Effector memory CD4-positive, alpha-beta T cell (primary cell): ENCODE data around the gene CFAP299.
"Not testable (repeated sequence)": the region's sequence is repeated elsewhere in the genome, so short reads cannot be mapped to it uniquely, and the experiment has no call there.

ENCODE experiments used
- DNase-seq, 3 donors: peaks; one replicate each; pipeline ENCODE4 v3.0.0-alpha.2; 2020
- H3K27ac ChIP-seq: 2 replicates; pipeline ENCODE4 v1.7.0; 2013; ENCODE audit warnings: mild to moderate bottlenecking, low read length, moderate library complexity; ENCODE audit not compliant: insufficient read depth, poor library complexity, severe bottlenecking
- H3K27me3 ChIP-seq: replicated peaks from 2 replicates; pipeline ENCODE4 v1.7.0; 2013; ENCODE audit warnings: mild to moderate bottlenecking, low read length; ENCODE audit not compliant: insufficient read depth, control insufficient read depth, poor library complexity, severe bottlenecking
- H3K36me3 ChIP-seq: 2 replicates; pipeline ENCODE4 v1.7.0; 2013; ENCODE audit warnings: mild to moderate bottlenecking, low read length, moderate library complexity; ENCODE audit not compliant: control insufficient read depth, insufficient read depth
- H3K4me1 ChIP-seq: 2 replicates; pipeline ENCODE4 v1.7.0; 2013; ENCODE audit warnings: low read length, mild to moderate bottlenecking; ENCODE audit not compliant: control insufficient read depth, insufficient read depth, poor library complexity, severe bottlenecking
- H3K4me3 ChIP-seq: 2 replicates; pipeline ENCODE4 v1.7.0; 2013; ENCODE audit warnings: low read length, low read depth, mild to moderate bottlenecking; ENCODE audit not compliant: insufficient read depth, poor library complexity, severe bottlenecking
- H3K9me3 ChIP-seq: 2 replicates; pipeline ENCODE4 v1.7.0; 2013; ENCODE audit warnings: mild to moderate bottlenecking, low read length, moderate library complexity; ENCODE audit not compliant: control insufficient read depth

Gene CFAP299

GRCh38 chr4:80307183-80307735, 28.3 kb upstream of the CFAP299 start:
- H3K27me3 ChIP-seq, result peaks cover 2% of the 10 kb centered on the region
- H3K9me3 ChIP-seq, result no peaks in the 10 kb centered on the region
- no peaks in the 10 kb centered on the region for H3K36me3 ChIP-seq
- DNase-seq, result no peak
- H3K4me1 ChIP-seq, result no peaks in the 10 kb centered on the region
- no peak overlapping the region for H3K27ac ChIP-seq
- no peak overlapping the region for H3K4me3 ChIP-seq

GRCh38 chr4:80307774-80308465, 27.6 kb upstream of the CFAP299 start:
- DNase-seq, result no peak
- no peak overlapping the region for H3K27ac ChIP-seq
- no peaks in the 10 kb centered on the region for H3K9me3 ChIP-seq
- no peaks in the 10 kb centered on the region for H3K36me3 ChIP-seq
- H3K27me3 ChIP-seq, result peaks cover 2% of the 10 kb centered on the region
- no peak overlapping the region for H3K4me3 ChIP-seq
- H3K4me1 ChIP-seq, result no peaks in the 10 kb centered on the region

DNA sequence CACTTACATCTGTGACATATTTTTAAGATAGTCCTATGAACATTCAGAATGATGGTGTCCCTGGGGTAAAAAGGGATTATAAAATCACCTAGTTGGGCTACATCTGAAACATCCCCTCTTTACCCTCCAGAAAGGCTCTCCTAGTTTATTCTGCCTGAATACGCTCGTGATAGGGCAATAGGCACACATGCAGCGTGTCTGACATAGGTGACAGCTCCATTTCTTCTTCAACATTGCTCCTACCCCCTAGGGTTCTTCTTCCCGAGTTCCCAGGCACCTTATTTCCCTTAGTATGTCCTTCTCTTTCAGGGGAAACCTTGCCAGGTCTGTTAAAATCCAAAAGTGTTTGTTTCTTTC, 27.1 kb upstream of the CFAP299 start:
- Histone ChIP-seq H3K36me3 (no peaks in the 10 kb centered on the region), H3K27ac (no peak overlapping the region), H3K9me3 (no peaks in the 10 kb centered on the region), H3K4me1 (no peaks in the 10 kb centered on the region), H3K27me3 (peaks cover 2% of the 10 kb centered on the region), H3K4me3 (no peak overlapping the region)
- no peak for DNase-seq

DNA sequence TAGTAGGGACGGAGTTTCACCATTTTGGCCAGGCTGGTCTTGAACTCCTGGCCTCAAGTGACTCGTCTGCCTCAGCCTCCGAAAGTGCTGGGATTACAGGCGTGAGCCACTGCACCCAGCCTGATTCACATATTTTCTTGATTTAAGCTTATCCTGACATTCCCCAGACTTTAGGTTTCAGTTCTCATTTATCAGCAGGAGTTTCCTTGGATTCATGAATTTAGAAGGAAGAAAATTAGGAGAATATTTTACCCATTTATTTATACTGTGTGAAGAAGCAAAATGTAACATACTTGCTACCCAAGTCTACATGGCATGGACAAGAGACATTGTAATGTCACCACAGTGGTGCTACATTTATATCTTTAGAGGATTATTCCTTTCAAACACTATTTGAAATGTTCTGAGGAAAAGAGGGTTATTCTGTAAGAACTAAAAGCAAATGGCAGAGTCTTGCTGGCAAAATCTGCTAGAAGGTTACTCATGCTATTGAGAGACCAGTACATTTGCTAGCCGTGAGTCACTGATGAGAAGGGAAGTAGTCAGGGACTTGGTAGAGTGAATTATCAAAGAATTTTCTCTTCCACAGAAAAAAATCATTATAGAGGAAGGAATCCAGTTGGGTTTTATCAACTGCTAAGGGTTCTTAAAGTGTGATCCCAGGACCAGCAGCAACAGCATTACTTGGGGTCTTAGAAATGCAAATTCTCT, 26.1 kb upstream of the CFAP299 start:
- Histone ChIP-seq H3K4me1 (no peaks in the 10 kb centered on the region), H3K27ac (no peak overlapping the region), H3K27me3 (peaks cover 2% of the 10 kb centered on the region), H3K4me3 (no peak overlapping the region), H3K36me3 (no peaks in the 10 kb centered on the region), H3K9me3 (no peaks in the 10 kb centered on the region)
- DNase-seq, result no peak

- no peak overlapping the region for H3K27ac ChIP-seq
- no peaks in the 10 kb centered on the region for H3K9me3 ChIP-seq
- H3K27me3 ChIP-seq, result peaks cover 2% of the 10 kb centered on the region
- H3K4me3 ChIP-seq, result no peak overlapping the region
- DNase-seq, result no peak
- H3K36me3 ChIP-seq, result no peaks in the 10 kb centered on the region
- H3K4me1 ChIP-seq, result no peaks in the 10 kb centered on the region
Observed at GRCh38 chr4:80311130-80311529, 24.4 kb upstream of the CFAP299 start.

GRCh38 chr4:80312124-80312523, 23.4 kb upstream of the CFAP299 start:
- no peak overlapping the region for H3K27ac ChIP-seq
- no peaks in the 10 kb centered on the region for H3K9me3 ChIP-seq
- H3K4me3 ChIP-seq, result no peak overlapping the region
- no peaks in the 10 kb centered on the region for H3K4me1 ChIP-seq
- peaks cover 2% of the 10 kb centered on the region for H3K27me3 ChIP-seq
- H3K36me3 ChIP-seq, result no peaks in the 10 kb centered on the region
- no peak for DNase-seq

DNA sequence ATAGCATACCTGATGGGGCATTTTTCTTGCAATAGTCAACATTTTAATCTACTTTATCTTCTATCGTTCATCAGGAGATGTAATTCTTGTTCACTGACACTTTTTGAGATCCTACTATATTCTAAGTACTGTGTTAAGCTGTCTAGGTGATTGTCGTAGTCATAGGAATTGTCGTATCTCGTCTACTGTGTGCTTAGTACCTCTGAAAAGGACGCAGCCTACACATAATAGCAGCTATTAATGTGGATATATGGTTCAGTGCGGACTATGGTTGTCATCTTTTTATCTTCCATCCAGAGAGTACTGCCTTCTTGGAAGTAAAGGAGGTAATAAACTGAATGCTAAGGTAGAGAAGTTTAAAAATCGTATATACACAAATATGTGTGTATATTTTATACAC, 21.9 kb upstream of the CFAP299 start:
- H3K27me3 ChIP-seq, result no peaks in the 10 kb centered on the region
- no peak for DNase-seq

DNA sequence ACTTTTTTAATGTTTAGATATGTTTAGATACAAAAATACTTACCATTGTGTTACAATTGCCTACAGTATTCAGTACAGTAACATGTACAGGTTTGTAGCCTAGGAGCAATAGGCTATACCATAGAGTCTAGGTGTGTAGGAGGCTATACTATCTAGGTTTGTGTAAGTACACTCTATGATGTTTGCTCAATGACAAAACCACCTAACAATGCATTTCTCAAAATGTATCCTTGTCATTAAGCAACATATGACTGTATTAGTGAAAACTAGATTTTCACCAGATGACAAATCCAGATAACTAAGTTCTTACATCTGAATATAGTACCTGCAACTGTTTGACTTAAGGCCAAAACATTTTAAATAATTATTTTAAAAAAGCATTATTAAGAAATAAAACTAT, 19.7 kb upstream of the CFAP299 start:
- DNase-seq, H3K27ac ChIP-seq, H3K36me3 ChIP-seq, H3K9me3 ChIP-seq, H3K4me1 ChIP-seq, H3K4me3 ChIP-seq, H3K27me3 ChIP-seq: not testable (repeated sequence)

More for the DNA sequence above, 21.9 kb upstream of the CFAP299 start:
- Histone ChIP-seq H3K36me3 (no peaks in the 10 kb centered on the region), H3K9me3 (no peaks in the 10 kb centered on the region), H3K4me1 (no peaks in the 10 kb centered on the region), H3K27ac (no peak overlapping the region), H3K4me3 (no peak overlapping the region)

DNA sequence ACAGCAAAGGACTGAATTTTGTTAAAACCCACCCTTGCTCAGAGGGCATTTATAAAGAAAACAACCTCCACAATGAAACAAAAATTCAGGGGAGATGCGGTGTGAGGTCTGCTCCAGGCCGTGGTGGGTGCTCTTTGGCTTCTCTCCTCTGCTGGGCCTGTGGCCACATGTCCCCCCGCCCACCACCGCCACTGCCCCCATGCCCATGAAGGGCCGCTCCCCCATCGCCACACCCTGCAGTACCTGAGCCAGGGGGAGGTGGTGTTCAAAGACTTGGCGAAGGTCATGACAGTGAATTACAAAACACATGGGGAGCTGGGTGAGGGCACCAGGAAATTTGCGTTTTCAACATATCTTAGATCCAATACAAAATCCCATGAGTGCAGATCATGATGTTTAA, 14.2 kb upstream of the CFAP299 start:
- Histone ChIP-seq H3K4me1 (no peaks in the 10 kb centered on the region), H3K27me3 (no peaks in the 10 kb centered on the region), H3K4me3 (no peak overlapping the region), H3K36me3 (no peaks in the 10 kb centered on the region), H3K27ac (no peak overlapping the region), H3K9me3 (no peaks in the 10 kb centered on the region)
- DNase-seq, result no peak

GRCh38 chr4:80321776-80322175, 13.8 kb upstream of the CFAP299 start:
- H3K4me1 ChIP-seq, result no peaks in the 10 kb centered on the region
- H3K27me3 ChIP-seq, result no peaks in the 10 kb centered on the region
- DNase-seq, result no peak
- H3K9me3 ChIP-seq, result no peaks in the 10 kb centered on the region
- no peak overlapping the region for H3K4me3 ChIP-seq
- H3K27ac ChIP-seq, result no peak overlapping the region
- H3K36me3 ChIP-seq, result no peaks in the 10 kb centered on the region
